T-cell (primary cell): ENCODE data around the gene URI1. TPM values are rescaled to one million over a fixed set of nuclear protein-coding genes. Genes with fewer than 3 reads are reported as not detected.

ENCODE experiments used
- ATAC-seq, 4 experiments: fragments of 200-7000 bp in 3 of 4; fragments of 150-1000 bp in 1 of 4; cut with Tn5 transposase; replicated peaks in 1 of 4; 1 replicate in 3 of 4; 2 replicates in 1 of 4; pipeline ENCODE4 v1.10.0; 2021; ENCODE audit warnings: moderate library complexity in 3 of 4, mild to moderate bottlenecking in 2 of 4, moderate number of reproducible peaks in 1 of 4
- CTCF ChIA-PET, 2 donors: fragments of 300-600 bp; sonication (Branson Sonifier 250); formaldehyde crosslinking; loops; one replicate each; lab custom pipeline; 2022; ENCODE audit warnings: antibody characterized with exemption in 2 of 2; lab: Charles Lee
- POLR2A ChIA-PET, 2 donors: fragments of 300-600 bp; sonication (Branson Sonifier 250); formaldehyde crosslinking; loops; one replicate each; lab custom pipeline; 2022; ENCODE audit warnings: antibody characterized with exemption in 2 of 2; lab: Charles Lee
- DNase-seq, 35 experiments: peaks; one replicate each; pipeline versions ENCODE4 v3.0.0 to v3.0.0-alpha.2; 2013 to 2023
- H3K27ac ChIP-seq: one replicate; pipeline ENCODE4 v1.5.1; 2013; ENCODE audit warnings: low read length
- H3K27me3 ChIP-seq, 2 experiments: replicated peaks in 1 of 2; 1 replicate in 1 of 2; 2 replicates in 1 of 2; pipeline versions ENCODE4 v1.6.1 to v1.7.0; 2013; ENCODE audit warnings: low read length in 1 of 2, mixed read lengths in 1 of 2; ENCODE audit not compliant: control insufficient read depth in 2 of 2, insufficient read depth in 2 of 2; ENCODE audit errors: extremely low read depth in 1 of 2
- H3K36me3 ChIP-seq, 2 donors: 1 replicate in 1 of 2; 2 replicates in 1 of 2; pipeline versions ENCODE4 v1.6.1 to v1.7.0; 2013; ENCODE audit warnings: low read length in 1 of 2; ENCODE audit not compliant: control insufficient read depth in 2 of 2, insufficient read depth in 1 of 2; ENCODE audit errors: extremely low read depth in 1 of 2
- H3K4me1 ChIP-seq, 2 experiments: 1 replicate in 1 of 2; 2 replicates in 1 of 2; pipeline versions ENCODE4 v1.6.1 to v1.7.0; 2013; ENCODE audit warnings: low read length in 2 of 2, mixed read lengths in 1 of 2; ENCODE audit not compliant: insufficient read depth in 2 of 2, control insufficient read depth in 1 of 2; ENCODE audit errors: extremely low read depth in 1 of 2
- H3K4me3 ChIP-seq, 2 donors: 1 replicate in 1 of 2; 2 replicates in 1 of 2; pipeline versions ENCODE4 v1.5.1 to v1.7.0; 2013; ENCODE audit warnings: mild to moderate bottlenecking in 2 of 2, low read length in 1 of 2, moderate library complexity in 1 of 2; ENCODE audit not compliant: control insufficient read depth in 1 of 2; ENCODE audit errors: extremely low read depth in 1 of 2
- H3K9me3 ChIP-seq: 2 replicates; pipeline ENCODE4 v1.7.0; 2013
- H3K27ac Mint-ChIP-seq, 2 donors: one replicate each; pipeline ENCODE4 v1.8.0; 2020 to 2021; ENCODE audit warnings: mild to moderate bottlenecking in 2 of 2, mixed read lengths in 2 of 2
- H3K27me3 Mint-ChIP-seq, 2 donors: one replicate each; pipeline ENCODE4 v1.8.0; 2021 to 2022; ENCODE audit warnings: mixed read lengths in 2 of 2
- H3K36me3 Mint-ChIP-seq: one replicate; pipeline ENCODE4 v1.8.0; 2021; ENCODE audit warnings: mixed read lengths
- H3K4me1 Mint-ChIP-seq, 3 donors: one replicate each; pipeline ENCODE4 v1.8.0; 2020 to 2022; ENCODE audit warnings: mixed read lengths in 3 of 3, mild to moderate bottlenecking in 1 of 3
- H3K4me3 Mint-ChIP-seq, 3 donors: one replicate each; pipeline ENCODE4 v1.8.0; 2020 to 2022; ENCODE audit warnings: mild to moderate bottlenecking in 3 of 3, mixed read lengths in 3 of 3, moderate library complexity in 3 of 3
- H3K9me3 Mint-ChIP-seq, 3 donors: one replicate each; pipeline ENCODE4 v1.8.0; 2020 to 2022; ENCODE audit warnings: mixed read lengths in 3 of 3
- WGBS: methylation state at CpG from one replicate; pipeline ENCODE4 v1.1.5; 2013; ENCODE audit warnings: missing lambda C conversion rate; ENCODE audit not compliant: insufficient coverage; 5-methylcytosine and 5-hydroxymethylcytosine counted together
- total RNA-seq, 35 experiments: library from RNA in 6 of 35; stranded (reverse) in 6 of 35; fragments of 120-200 nt in 1 of 35; gene quantifications; one replicate each; pipeline versions ENCODE4 v1.2.1 to v1.2.4 and lab custom pipeline; 2013 to 2026

The URI1 gene
- total RNA-seq, 5 donors from 2014 or later (not counting 1 experiment from before 2014, with no cell fraction given): 69.0 to 84.8 (median 75.7) TPM

DNA sequence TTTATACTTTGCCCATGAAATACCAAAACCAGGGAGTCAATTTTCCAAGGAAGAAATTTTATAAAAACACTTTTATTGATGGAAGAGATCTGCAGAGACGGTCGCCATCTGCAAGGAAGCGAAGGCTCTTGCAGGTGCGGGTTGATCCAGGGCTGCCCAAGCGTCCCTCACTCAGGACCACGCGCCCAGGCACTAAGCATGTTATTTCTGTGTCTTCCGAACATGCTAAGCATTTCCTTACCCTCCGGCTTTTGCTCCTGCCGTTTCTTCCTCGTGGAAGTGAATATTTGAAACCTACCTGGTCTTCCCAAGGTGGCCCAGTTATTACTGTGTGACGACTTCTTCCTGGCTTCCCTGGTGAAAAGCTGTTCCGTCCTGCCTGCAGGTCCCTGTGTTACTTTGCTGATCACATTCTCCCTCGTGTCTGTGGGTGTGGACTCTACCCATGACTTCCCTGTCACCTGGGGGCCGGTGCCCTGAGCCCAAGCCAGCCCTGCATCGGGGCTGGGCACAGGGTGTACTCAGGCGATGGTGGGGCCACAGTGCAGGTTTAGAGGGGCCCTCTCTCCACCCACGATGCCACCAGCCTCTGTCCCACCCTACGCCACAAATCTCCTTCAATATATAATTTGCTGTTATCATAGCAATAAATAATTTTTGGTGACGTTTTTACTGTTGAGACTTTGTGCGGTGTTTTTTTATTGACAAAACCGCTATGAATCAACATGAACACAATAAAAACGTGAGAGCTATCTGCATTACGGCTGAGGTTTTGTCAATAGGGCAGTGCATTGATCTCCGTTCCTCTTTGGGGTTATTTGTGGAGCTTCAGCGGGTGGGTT, 119.4 kb downstream of the URI1 start:
- Histone ChIP-seq H3K27me3 (peaks cover 0 to 28% of the 10 kb centered on the region in 2 experiments), H3K36me3 (no peaks in the 10 kb centered on the region), H3K4me3 (no peak overlapping the region), H3K4me1 (no peaks in the 10 kb centered on the region), H3K9me3 (no peaks in the 10 kb centered on the region), H3K27ac (no peak overlapping the region)
- ChIA-PET POLR2A (no interaction called here), CTCF (interaction anchor here in 1 of 2 donors (0.6 kb wide), 1 partner anchor 345 kb away, joined by 3 read pairs; no protein-coding TSS in a partner anchor)
- Mint-ChIP-seq H3K36me3 (no peaks in the 10 kb centered on the region), H3K4me1 (no peaks in the 10 kb centered on the region), H3K4me3 (no peak overlapping the region), H3K9me3 (no peaks in the 10 kb centered on the region), H3K27me3 (peaks cover 0 to 3% of the 10 kb centered on the region in 2 donors), H3K27ac (no peak overlapping the region)
- ATAC-seq: no peak
- WGBS: 81% methylated on average over 18 of the region's 26 CpGs
- no peak for DNase-seq

- DNase-seq: no peak
- H3K36me3 Mint-ChIP-seq: no peaks in the 10 kb centered on the region
- ChIA-PET CTCF (interaction anchor here in 1 of 2 donors (0.6 kb wide), 1 partner anchor 345 kb away, joined by 3 read pairs; no protein-coding TSS in a partner anchor), POLR2A (no interaction called here)
- peaks cover 0 to 3% of the 10 kb centered on the region in 2 donors for H3K27me3 Mint-ChIP-seq
- no peaks in the 10 kb centered on the region for H3K9me3 ChIP-seq
- H3K4me3 ChIP-seq: no peak overlapping the region
- no peaks in the 10 kb centered on the region for H3K9me3 Mint-ChIP-seq
- no peak for ATAC-seq
- peaks cover 0 to 28% of the 10 kb centered on the region in 2 experiments for H3K27me3 ChIP-seq
- no peaks in the 10 kb centered on the region for H3K4me1 ChIP-seq
- no peaks in the 10 kb centered on the region for H3K4me1 Mint-ChIP-seq
- no peak overlapping the region for H3K4me3 Mint-ChIP-seq
- H3K36me3 ChIP-seq: no peaks in the 10 kb centered on the region
- no peak overlapping the region for H3K27ac ChIP-seq
- H3K27ac Mint-ChIP-seq: no peak overlapping the region
- 89% methylated on average over 6 of the region's 16 CpGs for WGBS
These were observed 120.2 kb downstream of the URI1 start for GRCh38 chr19:30062065-30062906.

- Histone ChIP-seq H3K27me3 (peaks cover 0 to 28% of the 10 kb centered on the region in 2 experiments), H3K4me1 (no peaks in the 10 kb centered on the region), H3K36me3 (no peaks in the 10 kb centered on the region), H3K9me3 (no peaks in the 10 kb centered on the region), H3K27ac (no peak overlapping the region), H3K4me3 (no peak overlapping the region)
- ChIA-PET POLR2A (no interaction called here), CTCF (no interaction called here)
- no peak for ATAC-seq
- WGBS: 70% methylated on average over 5 of the region's 11 CpGs
- no peak for DNase-seq
- Mint-ChIP-seq H3K4me3 (no peak overlapping the region), H3K27ac (no peak overlapping the region), H3K27me3 (peaks cover 0 to 3% of the 10 kb centered on the region in 2 donors), H3K36me3 (no peaks in the 10 kb centered on the region), H3K9me3 (no peaks in the 10 kb centered on the region), H3K4me1 (no peaks in the 10 kb centered on the region)
These were observed 121.0 kb downstream of the URI1 start for GRCh38 chr19:30062907-30063649.

DNA sequence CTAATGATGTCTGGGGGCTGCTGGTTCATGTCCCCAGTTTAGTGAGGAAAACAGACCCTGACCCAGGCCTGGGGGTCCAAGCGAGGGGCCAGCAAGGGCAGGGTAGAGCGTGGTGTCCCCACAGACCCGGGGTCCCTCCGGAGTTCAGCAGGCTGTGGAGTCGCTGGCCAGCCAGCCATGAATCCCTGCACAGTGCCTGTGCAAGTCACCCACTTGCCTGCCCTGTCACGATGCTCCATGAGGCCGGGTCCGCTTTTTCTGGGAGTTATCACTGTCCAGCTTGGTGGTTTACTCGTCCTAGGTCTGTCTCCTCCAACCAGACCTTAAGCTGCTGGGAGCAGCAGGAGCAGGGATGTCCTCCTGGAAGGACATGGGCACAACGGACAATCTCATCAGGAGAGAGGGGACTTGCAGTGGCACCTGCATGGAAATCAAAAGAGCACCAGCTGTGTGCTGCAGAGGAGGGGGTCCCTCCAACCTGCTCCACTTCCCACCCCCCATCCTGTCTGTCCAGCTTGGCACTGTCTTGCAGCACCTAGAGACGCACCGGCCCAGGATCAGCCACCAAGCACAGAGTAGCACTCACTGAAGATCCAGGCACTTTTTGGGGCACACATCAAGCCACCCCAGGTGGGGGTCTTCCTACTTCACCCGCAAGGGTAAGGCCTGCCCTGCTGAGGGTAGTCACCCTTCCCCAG, 121.8 kb downstream of the URI1 start:
- Mint-ChIP-seq H3K36me3 (no peaks in the 10 kb centered on the region), H3K27ac (no peak overlapping the region), H3K9me3 (no peaks in the 10 kb centered on the region), H3K4me3 (no peak overlapping the region), H3K27me3 (no peaks in the 10 kb centered on the region), H3K4me1 (no peaks in the 10 kb centered on the region)
- Histone ChIP-seq H3K4me1 (no peaks in the 10 kb centered on the region), H3K27ac (no peak overlapping the region), H3K27me3 (peaks cover 0 to 28% of the 10 kb centered on the region in 2 experiments), H3K9me3 (no peaks in the 10 kb centered on the region), H3K4me3 (no peak overlapping the region), H3K36me3 (no peaks in the 10 kb centered on the region)
- ChIA-PET CTCF (no interaction called here), POLR2A (no interaction called here)
- 88% methylated on average over 9 of the region's 13 CpGs for WGBS
- no peak for ATAC-seq
- no peak for DNase-seq

DNA sequence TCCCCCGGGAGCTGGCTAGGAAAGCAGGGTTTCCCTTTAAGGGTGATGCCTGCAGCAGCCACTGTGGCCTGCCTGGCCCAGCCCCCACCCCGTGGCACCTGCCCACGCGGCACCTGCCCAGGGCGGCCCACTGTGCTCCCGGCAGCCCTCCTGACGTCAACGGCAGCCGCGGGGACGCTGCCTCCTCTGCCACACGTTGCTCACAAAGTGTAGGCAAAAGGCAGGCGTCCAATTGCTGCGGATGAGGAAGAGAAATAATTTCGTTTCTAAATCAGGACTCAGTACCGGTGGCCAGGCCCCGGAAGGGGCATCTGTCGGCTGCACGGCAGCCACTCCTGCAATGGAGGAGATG, 122.3 kb downstream of the URI1 start:
- H3K36me3 Mint-ChIP-seq: no peaks in the 10 kb centered on the region
- no peak overlapping the region for H3K4me3 ChIP-seq
- no peaks in the 10 kb centered on the region for H3K4me1 Mint-ChIP-seq
- H3K27ac ChIP-seq: no peak overlapping the region
- DNase-seq (no peak), ATAC-seq (no peak)
- WGBS: 67% methylated on average over 18 of the region's 19 CpGs
- H3K9me3 Mint-ChIP-seq: no peaks in the 10 kb centered on the region
- H3K4me3 Mint-ChIP-seq: no peak overlapping the region
- peaks cover 0 to 28% of the 10 kb centered on the region in 2 experiments for H3K27me3 ChIP-seq
- no peaks in the 10 kb centered on the region for H3K4me1 ChIP-seq
- H3K9me3 ChIP-seq: no peaks in the 10 kb centered on the region
- H3K36me3 ChIP-seq: no peaks in the 10 kb centered on the region
- ChIA-PET POLR2A (no interaction called here), CTCF (no interaction called here)
- peaks cover 0 to 1% of the 10 kb centered on the region in 2 donors for H3K27me3 Mint-ChIP-seq
- no peak overlapping the region for H3K27ac Mint-ChIP-seq
